Glutamatergic neuron (in vitro differentiated cells): Measurements from ENCODE around the gene POU2F2. TPM values are rescaled to one million over a fixed set of nuclear protein-coding genes. Genes with fewer than 3 reads are reported as not detected.

ENCODE experiments used
- DNase-seq: peaks from one replicate; pipeline ENCODE4 v3.0.0; 2022
- H3K27ac Mint-ChIP-seq: one replicate; pipeline ENCODE4 v1.8.0; 2020; ENCODE audit warnings: mild to moderate bottlenecking, mixed read lengths, inconsistent platforms; ENCODE audit not compliant: unreplicated experiment
- H3K27me3 Mint-ChIP-seq: one replicate; pipeline ENCODE4 v1.8.0; 2020; ENCODE audit warnings: mild to moderate bottlenecking, moderate library complexity, mixed read lengths, inconsistent platforms; ENCODE audit not compliant: unreplicated experiment
- H3K36me3 Mint-ChIP-seq: one replicate; pipeline ENCODE4 v1.8.0; 2020; ENCODE audit warnings: mild to moderate bottlenecking, mixed read lengths, inconsistent platforms; ENCODE audit not compliant: unreplicated experiment
- H3K4me1 Mint-ChIP-seq: one replicate; pipeline ENCODE4 v1.8.0; 2020; ENCODE audit warnings: mild to moderate bottlenecking, low read depth, mixed read lengths, inconsistent platforms; ENCODE audit not compliant: unreplicated experiment
- H3K4me3 Mint-ChIP-seq: one replicate; pipeline ENCODE4 v1.8.0; 2020; ENCODE audit warnings: mild to moderate bottlenecking, mixed read lengths, inconsistent platforms; ENCODE audit not compliant: unreplicated experiment
- H3K9me3 Mint-ChIP-seq: one replicate; pipeline ENCODE4 v1.8.0; 2020; ENCODE audit warnings: mild to moderate bottlenecking, moderate library complexity, mixed read lengths, inconsistent platforms; ENCODE audit not compliant: unreplicated experiment
- total RNA-seq: library from RNA; stranded (reverse); fragmentation: NEBNext Ultra II Directional; extraction: Animal tissue kit (Norgen Biotek cat#: 25700); gene quantifications from one replicate; pipeline ENCODE4 v1.2.1, GENCODE V29; 2021; ENCODE audit not compliant: unreplicated experiment
- TF ChIP-seq, protein P1 (sequence below): fragments of 200-600 bp; sonication (generic); IDR thresholded peaks from one replicate; pipeline ENCODE4 v1.5.0; 2021; ENCODE audit not compliant: partially characterized antibody, unreplicated experiment

POU2F2 gene
- total RNA-seq, 1 donor from 2014 or later: 53.4 TPM

DNA sequence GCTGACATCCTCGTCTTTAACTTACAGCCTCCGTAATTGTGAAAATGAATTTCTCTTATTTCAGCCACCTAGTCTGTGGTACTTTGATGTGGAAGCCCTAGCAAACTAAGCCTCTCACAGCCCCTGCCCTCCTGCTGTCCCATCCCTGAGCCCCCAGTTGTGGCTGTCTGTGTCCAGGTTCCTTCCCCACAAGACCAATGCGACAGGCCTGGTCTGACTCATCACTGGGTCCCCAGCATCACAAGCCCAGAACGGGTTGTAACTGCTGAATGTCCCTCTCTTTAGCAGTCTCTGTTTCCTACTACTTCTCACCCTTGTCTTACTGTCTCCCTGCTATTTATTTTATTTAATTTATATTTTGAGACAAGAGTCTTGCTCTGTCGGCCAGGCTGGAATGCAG lies 5.7 kb downstream of the POU2F2 start:
- Mint-ChIP-seq H3K27ac (no peak overlapping the region), H3K9me3 (peaks cover 18% of the 10 kb centered on the region), H3K27me3 (peaks cover 20% of the 10 kb centered on the region), H3K4me3 (no peak overlapping the region), H3K4me1 (peaks cover 25% of the 10 kb centered on the region), H3K36me3 (peaks cover 5% of the 10 kb centered on the region)
- TF ChIP-seq, protein P1, sequence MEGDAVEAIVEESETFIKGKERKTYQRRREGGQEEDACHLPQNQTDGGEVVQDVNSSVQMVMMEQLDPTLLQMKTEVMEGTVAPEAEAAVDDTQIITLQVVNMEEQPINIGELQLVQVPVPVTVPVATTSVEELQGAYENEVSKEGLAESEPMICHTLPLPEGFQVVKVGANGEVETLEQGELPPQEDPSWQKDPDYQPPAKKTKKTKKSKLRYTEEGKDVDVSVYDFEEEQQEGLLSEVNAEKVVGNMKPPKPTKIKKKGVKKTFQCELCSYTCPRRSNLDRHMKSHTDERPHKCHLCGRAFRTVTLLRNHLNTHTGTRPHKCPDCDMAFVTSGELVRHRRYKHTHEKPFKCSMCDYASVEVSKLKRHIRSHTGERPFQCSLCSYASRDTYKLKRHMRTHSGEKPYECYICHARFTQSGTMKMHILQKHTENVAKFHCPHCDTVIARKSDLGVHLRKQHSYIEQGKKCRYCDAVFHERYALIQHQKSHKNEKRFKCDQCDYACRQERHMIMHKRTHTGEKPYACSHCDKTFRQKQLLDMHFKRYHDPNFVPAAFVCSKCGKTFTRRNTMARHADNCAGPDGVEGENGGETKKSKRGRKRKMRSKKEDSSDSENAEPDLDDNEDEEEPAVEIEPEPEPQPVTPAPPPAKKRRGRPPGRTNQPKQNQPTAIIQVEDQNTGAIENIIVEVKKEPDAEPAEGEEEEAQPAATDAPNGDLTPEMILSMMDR: no peak
- DNase-seq: no peak

GRCh38 chr19:42125536-42125935 lies 6.7 kb downstream of the POU2F2 start:
- Mint-ChIP-seq H3K27ac (no peak overlapping the region), H3K27me3 (peaks cover 21% of the 10 kb centered on the region), H3K9me3 (peaks cover 14% of the 10 kb centered on the region), H3K36me3 (peaks cover 8% of the 10 kb centered on the region), H3K4me3 (no peak overlapping the region), H3K4me1 (peaks cover 28% of the 10 kb centered on the region)
- DNase-seq: no peak
- TF ChIP-seq, protein P1: no peak

DNA sequence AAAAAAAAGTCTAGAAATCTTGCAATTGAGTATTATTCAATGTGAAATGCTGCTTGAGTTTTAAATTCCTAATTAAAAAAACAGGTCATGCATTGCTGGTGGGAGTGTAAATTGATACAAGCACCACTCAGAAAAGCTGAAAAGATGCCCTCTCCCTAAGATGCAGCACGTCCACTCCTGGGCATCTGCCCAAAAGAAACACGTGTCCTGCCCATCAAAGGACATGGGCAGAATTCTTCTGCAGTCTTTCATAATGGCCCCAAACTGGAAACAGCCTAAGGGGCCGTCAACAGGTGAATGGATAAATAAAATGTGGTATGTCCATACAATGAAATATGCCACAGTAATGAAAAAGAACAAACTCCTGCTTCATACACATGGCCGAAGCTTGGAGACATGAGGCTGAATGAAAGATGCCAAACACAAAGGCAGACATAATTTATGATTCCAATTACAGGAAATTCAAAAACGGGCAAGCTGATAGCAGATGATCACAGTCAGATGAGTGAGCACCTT lies 7.8 kb downstream of the POU2F2 start:
- H3K27ac Mint-ChIP-seq: no peak overlapping the region
- DNase-seq: no peak
- peaks cover 21% of the 10 kb centered on the region for H3K4me1 Mint-ChIP-seq
- H3K4me3 Mint-ChIP-seq: no peak overlapping the region
- TF ChIP-seq, protein P1: no peak
- peaks cover 8% of the 10 kb centered on the region for H3K9me3 Mint-ChIP-seq
- peaks cover 9% of the 10 kb centered on the region for H3K36me3 Mint-ChIP-seq
- peaks cover 15% of the 10 kb centered on the region for H3K27me3 Mint-ChIP-seq

- peaks cover 9% of the 10 kb centered on the region for H3K36me3 Mint-ChIP-seq
- H3K4me1 Mint-ChIP-seq: peaks cover 17% of the 10 kb centered on the region
- H3K9me3 Mint-ChIP-seq: peaks cover 7% of the 10 kb centered on the region
- peaks cover 12% of the 10 kb centered on the region for H3K27me3 Mint-ChIP-seq
- no peak for DNase-seq
- H3K27ac Mint-ChIP-seq: no peak overlapping the region
- H3K4me3 Mint-ChIP-seq: no peak overlapping the region
- TF ChIP-seq, protein P1: no peak
Measured at GRCh38 chr19:42123765-42124164, 8.5 kb downstream of the POU2F2 start.

DNA sequence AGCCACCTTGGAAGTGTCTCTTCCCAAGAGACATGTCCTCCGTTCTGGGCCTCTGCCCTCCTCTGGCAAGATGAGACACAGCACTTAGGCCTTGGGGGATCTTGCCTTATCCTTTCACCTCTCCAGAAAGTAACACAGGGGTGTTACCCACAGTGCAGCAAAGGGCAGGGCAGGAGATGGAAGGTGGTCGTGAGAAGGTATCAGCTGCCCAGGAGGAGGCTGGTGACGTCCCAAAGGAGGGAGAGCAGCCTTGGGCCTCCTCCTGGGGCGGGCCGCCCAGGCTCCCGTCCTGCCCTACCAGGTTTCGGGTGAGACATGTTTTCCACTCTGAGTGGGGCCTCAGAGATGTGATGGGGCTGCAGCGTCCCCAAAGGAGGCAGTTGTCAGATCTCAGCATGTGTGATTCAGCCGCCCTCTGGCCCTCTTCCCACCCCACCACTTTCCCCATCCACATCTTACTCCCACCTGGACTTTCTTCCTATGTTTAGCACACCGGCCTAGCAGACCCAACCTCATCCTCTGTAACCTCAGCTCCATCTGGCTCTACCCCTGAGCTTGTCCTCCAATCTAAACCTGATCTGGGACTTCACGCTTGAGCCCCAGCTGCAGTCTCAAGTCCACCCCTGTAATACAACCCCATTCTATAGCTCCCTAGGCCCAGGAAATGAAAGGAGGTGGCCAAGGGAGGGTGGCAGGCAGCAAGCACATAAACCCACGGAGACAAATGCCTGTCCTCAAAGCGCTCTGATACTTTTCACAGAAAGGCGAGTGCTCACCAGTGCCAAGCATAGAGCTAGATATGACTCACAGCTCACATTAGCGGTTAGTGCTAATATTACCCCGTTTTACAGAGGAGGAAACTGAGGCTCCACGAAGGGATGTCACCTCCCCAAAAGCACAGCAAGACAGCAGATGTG lies 9.3 kb downstream of the POU2F2 start:
- Mint-ChIP-seq H3K4me3 (peak overlapping the region; percentile 36), H3K9me3 (peaks cover 5% of the 10 kb centered on the region), H3K27me3 (peaks cover 10% of the 10 kb centered on the region), H3K4me1 (peaks cover 15% of the 10 kb centered on the region), H3K27ac (no peak overlapping the region), H3K36me3 (peaks cover 9% of the 10 kb centered on the region)
- DNase-seq: no peak
- TF ChIP-seq, protein P1: no peak
